ENCODE measurements around the gene PIMREG. TPM values are rescaled to one million over a fixed set of nuclear protein-coding genes. Genes with fewer than 3 reads are reported as not detected.

PIMREG gene
- polyA plus RNA-seq, 1 donor from 2014 or later: 6.0 TPM

DNA sequence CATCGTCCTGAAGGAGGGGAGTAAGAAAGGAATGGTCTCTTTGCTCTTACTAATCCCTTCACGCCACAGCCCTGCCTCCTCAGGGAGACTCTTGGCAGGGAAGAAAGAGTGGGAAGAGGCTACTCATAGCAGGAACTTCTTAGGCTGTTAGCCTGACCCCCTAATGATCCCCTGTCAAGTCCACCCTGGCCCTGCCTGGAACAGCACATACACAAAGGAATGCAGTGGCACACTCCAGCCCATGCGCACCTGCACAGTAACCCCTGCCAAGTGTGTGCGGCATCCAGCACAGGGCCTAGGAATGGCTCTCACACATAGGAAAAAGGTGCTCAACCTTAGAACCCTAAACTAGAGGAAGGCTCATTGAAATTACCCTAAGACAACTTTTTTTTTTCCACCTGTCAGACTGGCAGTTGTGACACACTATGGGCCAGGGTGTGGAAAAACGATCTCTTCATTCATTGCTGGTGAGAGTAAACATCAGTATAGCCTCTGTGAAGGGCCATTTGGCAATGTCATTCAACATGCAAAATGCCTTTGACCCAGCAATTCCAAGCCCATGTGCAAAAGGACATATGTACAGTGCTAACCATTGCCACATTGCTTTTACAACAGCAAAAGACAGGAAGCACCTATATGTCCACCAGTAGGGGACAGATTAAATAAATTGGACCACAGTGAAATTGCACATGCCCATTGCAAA, 50.1 kb downstream of the PIMREG start:
- Histone ChIP-seq H3K79me2 (replicated peaks; ENCODE audit: insufficient read depth, low read length) (no peaks in the 10 kb centered on the region), H3K9me2 (ENCODE audit: insufficient read depth, low read length) (no peaks in the 10 kb centered on the region), H3K4me3 (ENCODE audit: low read length) (no peak overlapping the region), H3K27ac (ENCODE audit: low read length) (no peak overlapping the region), H2AFZ (ENCODE audit: low read depth, low read length) (no peak overlapping the region), H3F3A (ENCODE audit: insufficient read depth, low read length, poor library complexity, severe bottlenecking) (no peaks in the 10 kb centered on the region), H3K36me3 (ENCODE audit: insufficient read depth, low read length) (no peaks in the 10 kb centered on the region), H3K4me2 (ENCODE audit: low read length) (no peak overlapping the region), H3K9ac (ENCODE audit: low read length) (no peak overlapping the region), H4K20me1 (ENCODE audit: insufficient read depth) (no peaks in the 10 kb centered on the region), H3K27me3 (ENCODE audit: insufficient read depth, low read depth, low read length) (no peaks in the 10 kb centered on the region), H3K9me3 (ENCODE audit: low read length) (no peaks in the 10 kb centered on the region)
- no peak for TF ChIP-seq RAD21 (conservative IDR thresholded peaks at IDR 0.05)
- no peak for TF ChIP-seq CTCF (IDR thresholded peaks at IDR 0.05; ENCODE audit: poor library complexity, severe bottlenecking)
- TF ChIP-seq EZH2 (IDR thresholded peaks at IDR 0.05; ENCODE audit: borderline replicate concordance, insufficient read depth, low read length, poor library complexity, severe bottlenecking): no peak
- TF ChIP-seq, protein P1, sequence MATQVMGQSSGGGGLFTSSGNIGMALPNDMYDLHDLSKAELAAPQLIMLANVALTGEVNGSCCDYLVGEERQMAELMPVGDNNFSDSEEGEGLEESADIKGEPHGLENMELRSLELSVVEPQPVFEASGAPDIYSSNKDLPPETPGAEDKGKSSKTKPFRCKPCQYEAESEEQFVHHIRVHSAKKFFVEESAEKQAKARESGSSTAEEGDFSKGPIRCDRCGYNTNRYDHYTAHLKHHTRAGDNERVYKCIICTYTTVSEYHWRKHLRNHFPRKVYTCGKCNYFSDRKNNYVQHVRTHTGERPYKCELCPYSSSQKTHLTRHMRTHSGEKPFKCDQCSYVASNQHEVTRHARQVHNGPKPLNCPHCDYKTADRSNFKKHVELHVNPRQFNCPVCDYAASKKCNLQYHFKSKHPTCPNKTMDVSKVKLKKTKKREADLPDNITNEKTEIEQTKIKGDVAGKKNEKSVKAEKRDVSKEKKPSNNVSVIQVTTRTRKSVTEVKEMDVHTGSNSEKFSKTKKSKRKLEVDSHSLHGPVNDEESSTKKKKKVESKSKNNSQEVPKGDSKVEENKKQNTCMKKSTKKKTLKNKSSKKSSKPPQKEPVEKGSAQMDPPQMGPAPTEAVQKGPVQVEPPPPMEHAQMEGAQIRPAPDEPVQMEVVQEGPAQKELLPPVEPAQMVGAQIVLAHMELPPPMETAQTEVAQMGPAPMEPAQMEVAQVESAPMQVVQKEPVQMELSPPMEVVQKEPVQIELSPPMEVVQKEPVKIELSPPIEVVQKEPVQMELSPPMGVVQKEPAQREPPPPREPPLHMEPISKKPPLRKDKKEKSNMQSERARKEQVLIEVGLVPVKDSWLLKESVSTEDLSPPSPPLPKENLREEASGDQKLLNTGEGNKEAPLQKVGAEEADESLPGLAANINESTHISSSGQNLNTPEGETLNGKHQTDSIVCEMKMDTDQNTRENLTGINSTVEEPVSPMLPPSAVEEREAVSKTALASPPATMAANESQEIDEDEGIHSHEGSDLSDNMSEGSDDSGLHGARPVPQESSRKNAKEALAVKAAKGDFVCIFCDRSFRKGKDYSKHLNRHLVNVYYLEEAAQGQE (IDR thresholded peaks at IDR 0.05; ENCODE audit: borderline replicate concordance): no peak
- TF ChIP-seq SMC3 (conservative IDR thresholded peaks at IDR 0.05; ENCODE audit: poor library complexity): no peak
- no peak for TF ChIP-seq POLR2AphosphoS5 (IDR thresholded peaks at IDR 0.05)
- TF ChIP-seq EP300 (conservative IDR thresholded peaks at IDR 0.05; ENCODE audit: poor library complexity, severe bottlenecking): no peak
- TF ChIP-seq TAF1 (IDR thresholded peaks at IDR 0.05; ENCODE audit: low read depth): no peak

- no peak overlapping the region for H3K4me2 ChIP-seq (ENCODE audit: low read length)
- no peaks in the 10 kb centered on the region for H3K27me3 ChIP-seq (ENCODE audit: insufficient read depth, low read depth, low read length)
- no peaks in the 10 kb centered on the region for H3K79me2 ChIP-seq (replicated peaks; ENCODE audit: insufficient read depth, low read length)
- no peak for TF ChIP-seq TAF1 (IDR thresholded peaks at IDR 0.05; ENCODE audit: low read depth)
- TF ChIP-seq EZH2 (IDR thresholded peaks at IDR 0.05; ENCODE audit: borderline replicate concordance, insufficient read depth, low read length, poor library complexity, severe bottlenecking): no peak
- no peak for TF ChIP-seq EP300 (conservative IDR thresholded peaks at IDR 0.05; ENCODE audit: poor library complexity, severe bottlenecking)
- TF ChIP-seq, protein P1 (IDR thresholded peaks at IDR 0.05; ENCODE audit: borderline replicate concordance): no peak
- TF ChIP-seq SMC3 (conservative IDR thresholded peaks at IDR 0.05; ENCODE audit: poor library complexity): no peak
- TF ChIP-seq POLR2AphosphoS5 (IDR thresholded peaks at IDR 0.05): no peak
- no peak for TF ChIP-seq MXI1 (conservative IDR thresholded peaks at IDR 0.05; ENCODE audit: poor library complexity, severe bottlenecking)
- no peak for TF ChIP-seq RAD21 (conservative IDR thresholded peaks at IDR 0.05)
- no peak for TF ChIP-seq CTCF (IDR thresholded peaks at IDR 0.05; ENCODE audit: poor library complexity, severe bottlenecking)
- H4K20me1 ChIP-seq (ENCODE audit: insufficient read depth): no peaks in the 10 kb centered on the region
- H2AFZ ChIP-seq (ENCODE audit: low read depth, low read length): no peak overlapping the region
- no peak overlapping the region for H3K9ac ChIP-seq (ENCODE audit: low read length)
- no peaks in the 10 kb centered on the region for H3K9me2 ChIP-seq (ENCODE audit: insufficient read depth, low read length)
- H3K4me3 ChIP-seq (ENCODE audit: low read length): no peak overlapping the region
- H3F3A ChIP-seq (ENCODE audit: insufficient read depth, low read length, poor library complexity, severe bottlenecking): no peaks in the 10 kb centered on the region
- H3K9me3 ChIP-seq (ENCODE audit: low read length): no peaks in the 10 kb centered on the region
- H3K27ac ChIP-seq (ENCODE audit: low read length): no peak overlapping the region
- H3K36me3 ChIP-seq (ENCODE audit: insufficient read depth, low read length): no peaks in the 10 kb centered on the region
Observed at GRCh38 chr17:6495450-6496115, 51.3 kb downstream of the PIMREG start.

Measured in neural cell (in vitro differentiated cells).